ENCODE data around the gene STX18. TPM values are rescaled to one million over a fixed set of nuclear protein-coding genes. Genes with fewer than 3 reads are reported as not detected.
"Not testable (repeated sequence)": the region's sequence is repeated elsewhere in the genome, so short reads cannot be mapped to it uniquely, and the experiment has no call there.

Gene STX18
- total and polyA plus RNA-seq, 2 donors (not counting 1 experiment from before 2014, with no cell fraction given), result 27.4 to 28.2 TPM

- Histone ChIP-seq H3K9me3 (ENCODE audit: control insufficient read depth, insufficient read depth, low read depth, low read length) (no peaks in the 10 kb centered on the region), H3K4me3 (replicated peaks in 1 of 4; ENCODE audit: control extremely low read depth in 1 of 4, insufficient read depth in 1 of 4, low read depth in 3 of 4, low read length in 4 of 4) (no peak overlapping the region), H3K9ac (ENCODE audit: insufficient read depth, low read length) (no peak overlapping the region), H3K4me1 (ENCODE audit: control insufficient read depth, extremely low read depth, insufficient read depth, low read length) (no peaks in the 10 kb centered on the region), H3K79me2 (ENCODE audit: control insufficient read depth, insufficient read depth, low read length) (peaks cover 1% of the 10 kb centered on the region), H4K20me1 (ENCODE audit: control insufficient read depth, extremely low read depth, insufficient read depth, low read length) (no peaks in the 10 kb centered on the region), H3K27me3 (ENCODE audit: control insufficient read depth, insufficient read depth, low read length) (no peaks in the 10 kb centered on the region), H3K36me3 (ENCODE audit: control insufficient read depth, insufficient read depth, low read length) (no peaks in the 10 kb centered on the region), H3K27ac (ENCODE audit: insufficient read depth, low read length) (no peak overlapping the region), H2AFZ (ENCODE audit: low read length) (no peak overlapping the region), H3K4me2 (ENCODE audit: extremely low read depth, insufficient read depth, low read length) (no peak overlapping the region)
- no peak for DNase-seq (ENCODE audit: low read depth in 2 of 2)
- no peak for TF ChIP-seq EZH2 (IDR thresholded peaks at IDR 0.05; ENCODE audit: low read length, missing control alignments)
- peak; percentile 31 to 54 for TF ChIP-seq CTCF (conservative IDR thresholded peaks at IDR 0.05 in 1 of 2, IDR thresholded peaks at IDR 0.05 in 1 of 2; ENCODE audit: low read depth in 1 of 2, low read length in 2 of 2)
Observed at GRCh38 chr4:4507923-4508322, 33.9 kb downstream of the STX18 start.

DNA sequence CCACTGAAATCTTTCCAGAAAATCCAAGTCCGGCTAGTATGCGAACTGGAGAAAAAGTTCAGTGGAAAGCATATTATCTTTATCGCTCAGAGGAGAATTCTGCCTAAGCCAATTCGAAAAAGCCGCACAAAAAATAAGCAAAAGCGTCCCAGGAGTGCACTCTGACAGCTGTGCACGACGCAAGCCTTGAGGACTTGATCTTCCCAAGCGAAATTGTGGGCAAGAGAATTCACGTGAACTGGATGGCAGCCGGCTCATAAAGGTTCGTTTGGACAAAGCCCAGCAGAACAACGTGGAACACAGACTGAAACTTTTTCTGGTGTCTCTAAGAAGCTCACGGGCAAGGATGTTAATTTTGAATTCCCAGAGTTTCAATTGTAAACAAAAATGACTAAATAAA is 34.4 kb downstream of the STX18 start:
- Histone ChIP-seq H3K79me2 (ENCODE audit: control insufficient read depth, insufficient read depth, low read length) (peaks cover 1% of the 10 kb centered on the region), H3K9me3 (ENCODE audit: control insufficient read depth, insufficient read depth, low read depth, low read length) (no peaks in the 10 kb centered on the region), H3K27me3 (ENCODE audit: control insufficient read depth, insufficient read depth, low read length) (no peaks in the 10 kb centered on the region), H3K27ac (ENCODE audit: insufficient read depth, low read length) (no peak overlapping the region), H3K4me1 (ENCODE audit: control insufficient read depth, extremely low read depth, insufficient read depth, low read length) (no peaks in the 10 kb centered on the region), H3K36me3 (ENCODE audit: control insufficient read depth, insufficient read depth, low read length) (no peaks in the 10 kb centered on the region), H3K4me3 (replicated peaks in 1 of 4; ENCODE audit: control extremely low read depth in 1 of 4, insufficient read depth in 1 of 4, low read depth in 3 of 4, low read length in 4 of 4) (no peak overlapping the region), H3K9ac (ENCODE audit: insufficient read depth, low read length) (no peak overlapping the region), H3K4me2 (ENCODE audit: extremely low read depth, insufficient read depth, low read length) (no peak overlapping the region), H2AFZ (ENCODE audit: low read length) (no peak overlapping the region), H4K20me1 (ENCODE audit: control insufficient read depth, extremely low read depth, insufficient read depth, low read length) (no peaks in the 10 kb centered on the region)
- no peak for DNase-seq (ENCODE audit: low read depth in 2 of 2)
- TF ChIP-seq EZH2 (IDR thresholded peaks at IDR 0.05; ENCODE audit: low read length, missing control alignments), result no peak
- TF ChIP-seq CTCF (conservative IDR thresholded peaks at IDR 0.05 in 1 of 2, IDR thresholded peaks at IDR 0.05 in 1 of 2; ENCODE audit: low read depth in 1 of 2, low read length in 2 of 2), result no peak

- no peaks in the 10 kb centered on the region for H4K20me1 ChIP-seq (ENCODE audit: control insufficient read depth, extremely low read depth, insufficient read depth, low read length)
- TF ChIP-seq CTCF (conservative IDR thresholded peaks at IDR 0.05 in 1 of 2, IDR thresholded peaks at IDR 0.05 in 1 of 2; ENCODE audit: low read depth in 1 of 2, low read length in 2 of 2) (no peak), EZH2 (IDR thresholded peaks at IDR 0.05; ENCODE audit: low read length, missing control alignments) (no peak)
- H3K27ac ChIP-seq (ENCODE audit: insufficient read depth, low read length), result no peak overlapping the region
- H3K27me3 ChIP-seq (ENCODE audit: control insufficient read depth, insufficient read depth, low read length), result no peaks in the 10 kb centered on the region
- H3K4me3 ChIP-seq (replicated peaks in 1 of 4; ENCODE audit: control extremely low read depth in 1 of 4, insufficient read depth in 1 of 4, low read depth in 3 of 4, low read length in 4 of 4), result no peak overlapping the region
- no peak overlapping the region for H2AFZ ChIP-seq (ENCODE audit: low read length)
- H3K79me2 ChIP-seq (ENCODE audit: control insufficient read depth, insufficient read depth, low read length), result peaks cover 1% of the 10 kb centered on the region
- no peaks in the 10 kb centered on the region for H3K4me1 ChIP-seq (ENCODE audit: control insufficient read depth, extremely low read depth, insufficient read depth, low read length)
- H3K4me2 ChIP-seq (ENCODE audit: extremely low read depth, insufficient read depth, low read length), result no peak overlapping the region
- no peak for DNase-seq (ENCODE audit: low read depth in 2 of 2)
- H3K9me3 ChIP-seq (ENCODE audit: control insufficient read depth, insufficient read depth, low read depth, low read length), result no peaks in the 10 kb centered on the region
- H3K36me3 ChIP-seq (ENCODE audit: control insufficient read depth, insufficient read depth, low read length), result no peaks in the 10 kb centered on the region
- no peak overlapping the region for H3K9ac ChIP-seq (ENCODE audit: insufficient read depth, low read length)
Observed at GRCh38 chr4:4506961-4507360, 34.9 kb downstream of the STX18 start.

DNA sequence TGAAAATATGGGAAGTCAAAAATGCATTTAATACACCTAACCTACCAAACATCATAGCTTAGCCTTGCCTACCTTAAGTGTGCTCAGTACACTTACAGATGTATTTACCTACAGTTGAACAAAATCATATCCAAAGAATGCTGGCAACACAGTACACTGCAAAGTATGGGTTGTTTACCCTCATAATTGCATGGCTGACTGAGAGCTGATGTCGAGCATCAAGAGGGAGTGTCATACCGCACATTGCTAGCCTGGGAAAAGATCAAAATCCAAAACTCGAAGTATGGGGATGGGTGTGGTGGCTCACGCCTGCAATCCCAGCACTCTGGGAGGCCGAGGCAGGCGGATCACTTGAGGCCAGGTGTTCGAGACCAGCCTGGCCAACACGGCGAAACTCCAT is 36.6 kb downstream of the STX18 start:
- not testable (repeated sequence) for H3K9ac ChIP-seq (ENCODE audit: insufficient read depth, low read length); H3K36me3 ChIP-seq (ENCODE audit: control insufficient read depth, insufficient read depth, low read length); H3K4me1 ChIP-seq (ENCODE audit: control insufficient read depth, extremely low read depth, insufficient read depth, low read length); H3K79me2 ChIP-seq (ENCODE audit: control insufficient read depth, insufficient read depth, low read length); H3K27me3 ChIP-seq (ENCODE audit: control insufficient read depth, insufficient read depth, low read length); H3K27ac ChIP-seq (ENCODE audit: insufficient read depth, low read length); H4K20me1 ChIP-seq (ENCODE audit: control insufficient read depth, extremely low read depth, insufficient read depth, low read length); H2AFZ ChIP-seq (ENCODE audit: low read length); H3K4me2 ChIP-seq (ENCODE audit: extremely low read depth, insufficient read depth, low read length); DNase-seq (ENCODE audit: low read depth in 2 of 2); H3K9me3 ChIP-seq (ENCODE audit: control insufficient read depth, insufficient read depth, low read depth, low read length); H3K4me3 ChIP-seq (replicated peaks in 1 of 4; ENCODE audit: control extremely low read depth in 1 of 4, insufficient read depth in 1 of 4, low read depth in 3 of 4, low read length in 4 of 4)
